ENCODE results near the gene SPATA16.

DNA sequence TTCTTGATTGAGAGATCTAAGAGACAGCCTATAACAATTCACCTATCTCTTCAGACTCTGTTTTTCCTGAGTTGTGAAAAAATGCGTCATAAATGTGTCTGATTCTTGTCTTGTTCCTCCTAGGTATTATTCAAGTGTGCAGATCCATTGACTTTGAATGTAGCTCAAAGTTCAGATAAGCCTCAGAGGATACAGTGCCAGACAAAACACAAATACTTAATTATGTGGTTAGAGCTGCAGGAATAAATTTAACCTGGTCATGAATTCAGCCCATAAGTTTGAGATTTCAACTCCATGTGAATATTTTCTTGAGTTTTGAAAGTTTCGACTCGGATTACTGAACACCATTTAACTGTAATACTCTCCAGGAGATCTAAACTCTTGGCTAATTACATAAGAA is 216.5 kb downstream of the SPATA16 start:
- TF ChIP-seq CTCF (IDR thresholded peaks at IDR 0.05): no peak
- TF ChIP-seq POLR2A (IDR thresholded peaks at IDR 0.05): no peak
